ENCODE measurements around the gene ZNF135.

The ZNF135 gene

GRCh38 chr19:58046856-58047255, 12.2 kb upstream of the ZNF135 start:
- no peak for DNase-seq (ENCODE audit: low read depth)

- no peak for DNase-seq (ENCODE audit: low read depth)
Measured at GRCh38 chr19:58047672-58048071, 11.4 kb upstream of the ZNF135 start.

GRCh38 chr19:58052256-58052655, 6.8 kb upstream of the ZNF135 start:
- no peak for DNase-seq (ENCODE audit: low read depth)

- no peak for DNase-seq (ENCODE audit: low read depth)
Measured at GRCh38 chr19:58053480-58054156, 5.5 kb upstream of the ZNF135 start.

GRCh38 chr19:58054901-58055874, 3.9 kb upstream of the ZNF135 start:
- DNase-seq (ENCODE audit: low read depth), result no peak

GRCh38 chr19:58056261-58056660, 2.8 kb upstream of the ZNF135 start:
- DNase-seq (ENCODE audit: low read depth), result no peak

- no peak for DNase-seq (ENCODE audit: low read depth)
Measured at GRCh38 chr19:58056861-58057260, 2.2 kb upstream of the ZNF135 start.

GRCh38 chr19:58058467-58058866, 615 bp upstream of the ZNF135 start:
- DNase-seq (ENCODE audit: low read depth), result no peak

- DNase-seq (ENCODE audit: low read depth), result no peak
Measured at GRCh38 chr19:58059671-58060078, 593 bp downstream of the ZNF135 start.

- no peak for DNase-seq (ENCODE audit: low read depth)
Measured at GRCh38 chr19:58060231-58060630, 1.1 kb downstream of the ZNF135 start.

GRCh38 chr19:58063712-58064111, 4.6 kb downstream of the ZNF135 start:
- no peak for DNase-seq (ENCODE audit: low read depth)

- DNase-seq (ENCODE audit: low read depth), result no peak
Measured at GRCh38 chr19:58067240-58067912, 8.3 kb downstream of the ZNF135 start.

- no peak for DNase-seq (ENCODE audit: low read depth)
Measured at GRCh38 chr19:58079792-58080191, 20.7 kb downstream of the ZNF135 start.

GRCh38 chr19:58083021-58083420, 23.9 kb downstream of the ZNF135 start:
- DNase-seq (ENCODE audit: low read depth), result no peak

- no peak for DNase-seq (ENCODE audit: low read depth)
Measured at GRCh38 chr19:58084596-58085347, 25.7 kb downstream of the ZNF135 start.

- DNase-seq (ENCODE audit: low read depth), result no peak
Measured at GRCh38 chr19:58085348-58085875, 26.3 kb downstream of the ZNF135 start.

- no peak for DNase-seq (ENCODE audit: low read depth)
Measured at GRCh38 chr19:58086825-58087710, 28.0 kb downstream of the ZNF135 start.

- DNase-seq (ENCODE audit: low read depth), result no peak
Measured at GRCh38 chr19:58088521-58089052, 29.5 kb downstream of the ZNF135 start.

- DNase-seq (ENCODE audit: low read depth), result no peak
Measured at GRCh38 chr19:58089846-58090245, 30.8 kb downstream of the ZNF135 start.

GRCh38 chr19:58091251-58091995, 32.3 kb downstream of the ZNF135 start:
- DNase-seq (ENCODE audit: low read depth), result no peak

Data from stimulated activated CD8-positive, alpha-beta memory T cell treated with anti-CD3 and anti-CD28 coated beads, Interleukin-4, amount 100 ng/mL, for 24 hours (primary cell).